Measurements from ENCODE around the gene GNB5. TPM values are rescaled to one million over a fixed set of nuclear protein-coding genes. Genes with fewer than 3 reads are reported as not detected.
"Not testable (repeated sequence)": the region's sequence is repeated elsewhere in the genome, so short reads cannot be mapped to it uniquely, and the experiment has no call there.

The GNB5 gene
- total RNA-seq, 1 experiment from 2014 or later = 22.8 TPM

DNA sequence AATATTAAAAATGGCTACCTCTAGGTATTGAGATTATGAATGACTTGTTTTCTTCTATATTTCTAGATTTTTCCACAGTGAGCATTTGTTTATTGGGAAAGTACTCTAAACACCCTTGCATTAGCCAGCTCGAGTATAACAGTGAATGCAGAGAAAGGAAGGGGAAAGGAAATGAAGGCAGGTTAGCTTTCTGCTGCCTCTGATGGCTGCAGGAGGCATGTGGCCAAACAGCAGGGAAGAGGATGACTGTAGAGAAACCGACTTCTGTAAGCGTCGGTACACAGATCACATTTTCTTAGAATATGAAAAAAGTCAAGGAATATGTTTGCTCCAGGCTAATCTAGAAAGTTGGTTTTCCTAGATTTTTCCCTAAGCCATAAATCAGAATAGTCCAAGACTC, 19.8 kb downstream of the GNB5 start:
- Histone ChIP-seq H3K36me3 (ENCODE audit: insufficient read depth, low read length, poor library complexity, severe bottlenecking) (no peaks in the 10 kb centered on the region), H3K27me3 (replicated peaks; ENCODE audit: insufficient read depth, low read depth, low read length, poor library complexity) (no peaks in the 10 kb centered on the region), H3K4me1 (ENCODE audit: insufficient read depth, low read length, poor library complexity, severe bottlenecking) (no peaks in the 10 kb centered on the region), H3K4me3 (ENCODE audit: low read depth, low read length, poor library complexity, severe bottlenecking) (no peak overlapping the region), H3K9me3 (ENCODE audit: low read depth, low read length, poor library complexity, severe bottlenecking) (no peaks in the 10 kb centered on the region), H3K27ac (ENCODE audit: low read depth, low read length, poor library complexity, severe bottlenecking) (no peak overlapping the region)
- BruUV-seq (replicated peaks) = no TSS peak
- no peak for DNase-seq (ENCODE audit: low spot score)
- ChIA-PET CTCF (no interaction called here), POLR2A (ENCODE audit: low non-redundant PET) (no interaction called here)
- intact Hi-C loops (cut with micrococcal nuclease; ENCODE audit: unreplicated experiment) = no loop called here
- no peak for TF ChIP-seq EZH2 (IDR thresholded peaks at IDR 0.05; ENCODE audit: borderline replicate concordance, low read depth, low read length, poor library complexity, severe bottlenecking)
- TF ChIP-seq, protein P1, sequence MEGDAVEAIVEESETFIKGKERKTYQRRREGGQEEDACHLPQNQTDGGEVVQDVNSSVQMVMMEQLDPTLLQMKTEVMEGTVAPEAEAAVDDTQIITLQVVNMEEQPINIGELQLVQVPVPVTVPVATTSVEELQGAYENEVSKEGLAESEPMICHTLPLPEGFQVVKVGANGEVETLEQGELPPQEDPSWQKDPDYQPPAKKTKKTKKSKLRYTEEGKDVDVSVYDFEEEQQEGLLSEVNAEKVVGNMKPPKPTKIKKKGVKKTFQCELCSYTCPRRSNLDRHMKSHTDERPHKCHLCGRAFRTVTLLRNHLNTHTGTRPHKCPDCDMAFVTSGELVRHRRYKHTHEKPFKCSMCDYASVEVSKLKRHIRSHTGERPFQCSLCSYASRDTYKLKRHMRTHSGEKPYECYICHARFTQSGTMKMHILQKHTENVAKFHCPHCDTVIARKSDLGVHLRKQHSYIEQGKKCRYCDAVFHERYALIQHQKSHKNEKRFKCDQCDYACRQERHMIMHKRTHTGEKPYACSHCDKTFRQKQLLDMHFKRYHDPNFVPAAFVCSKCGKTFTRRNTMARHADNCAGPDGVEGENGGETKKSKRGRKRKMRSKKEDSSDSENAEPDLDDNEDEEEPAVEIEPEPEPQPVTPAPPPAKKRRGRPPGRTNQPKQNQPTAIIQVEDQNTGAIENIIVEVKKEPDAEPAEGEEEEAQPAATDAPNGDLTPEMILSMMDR (conservative IDR thresholded peaks at IDR 0.05; ENCODE audit: low read depth, low read length) = no peak

DNA sequence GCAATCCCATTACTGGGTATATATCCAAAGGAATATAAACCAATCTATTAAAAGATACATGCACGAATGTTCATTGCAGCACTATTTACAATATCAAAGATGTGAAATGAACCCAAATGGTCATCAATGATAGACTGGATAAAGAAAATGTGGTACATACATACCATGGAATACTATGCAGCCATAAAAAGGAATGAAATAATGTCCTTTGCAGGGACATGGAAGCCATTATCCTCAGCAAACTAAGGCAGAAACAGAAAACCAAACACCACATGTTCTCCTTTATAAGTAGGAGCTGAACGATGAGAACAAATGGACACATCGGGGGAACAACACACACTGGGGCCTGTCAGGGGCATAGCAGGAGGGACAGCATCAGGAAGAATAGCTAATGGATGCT, 21.0 kb downstream of the GNB5 start:
- H3K9me3 ChIP-seq (ENCODE audit: low read depth, low read length, poor library complexity, severe bottlenecking); CTCF ChIA-PET; intact Hi-C loops (cut with micrococcal nuclease; ENCODE audit: unreplicated experiment); DNase-seq (ENCODE audit: low spot score); H3K4me3 ChIP-seq (ENCODE audit: low read depth, low read length, poor library complexity, severe bottlenecking); H3K27ac ChIP-seq (ENCODE audit: low read depth, low read length, poor library complexity, severe bottlenecking); H3K27me3 ChIP-seq (replicated peaks; ENCODE audit: insufficient read depth, low read depth, low read length, poor library complexity); H3K4me1 ChIP-seq (ENCODE audit: insufficient read depth, low read length, poor library complexity, severe bottlenecking); BruUV-seq (replicated peaks); H3K36me3 ChIP-seq (ENCODE audit: insufficient read depth, low read length, poor library complexity, severe bottlenecking); POLR2A ChIA-PET (ENCODE audit: low non-redundant PET): not testable (repeated sequence)

DNA sequence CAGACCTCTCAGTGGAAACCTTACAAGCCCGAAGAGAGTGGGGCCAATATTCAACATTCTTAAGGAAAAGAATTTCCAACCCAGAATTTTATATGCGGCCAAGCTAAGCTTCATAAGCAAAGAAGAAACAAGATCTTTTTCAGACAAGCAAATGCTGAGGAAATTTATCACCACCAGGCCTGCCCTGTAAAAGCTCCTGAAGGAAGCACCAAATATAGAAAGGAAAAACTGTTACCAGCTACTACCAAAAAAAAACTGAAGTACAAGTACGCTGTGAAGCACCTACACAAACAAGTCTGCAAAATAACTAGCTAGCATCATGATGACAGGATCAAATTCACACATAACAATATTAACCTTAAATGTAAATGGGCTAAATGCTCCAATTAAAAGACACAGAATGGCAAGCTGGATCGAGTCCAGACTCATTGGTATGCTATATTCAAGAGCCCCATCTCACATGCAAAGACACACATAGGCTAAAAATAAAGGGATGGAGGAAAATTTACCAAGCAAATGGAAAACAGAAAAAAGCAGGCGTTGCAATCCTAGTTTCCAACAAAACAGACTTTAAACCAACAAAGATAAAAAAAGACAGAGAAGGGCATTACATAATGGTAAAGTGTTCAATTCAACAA, 25.6 kb downstream of the GNB5 start:
- H3K4me1 ChIP-seq (ENCODE audit: insufficient read depth, low read length, poor library complexity, severe bottlenecking) = peaks cover 10% of the 10 kb centered on the region
- intact Hi-C loops (cut with micrococcal nuclease; ENCODE audit: unreplicated experiment); BruUV-seq (replicated peaks); H3K9me3 ChIP-seq (ENCODE audit: low read depth, low read length, poor library complexity, severe bottlenecking); DNase-seq (ENCODE audit: low spot score); H3K4me3 ChIP-seq (ENCODE audit: low read depth, low read length, poor library complexity, severe bottlenecking); H3K27ac ChIP-seq (ENCODE audit: low read depth, low read length, poor library complexity, severe bottlenecking); H3K36me3 ChIP-seq (ENCODE audit: insufficient read depth, low read length, poor library complexity, severe bottlenecking); H3K27me3 ChIP-seq (replicated peaks; ENCODE audit: insufficient read depth, low read depth, low read length, poor library complexity); CTCF ChIA-PET: not testable (repeated sequence)
- POLR2A ChIA-PET (ENCODE audit: low non-redundant PET) = interaction anchor here (0.6 kb wide), 1 partner anchor 173 kb away, joined by 3 read pairs; no protein-coding TSS in a partner anchor

GRCh38 chr15:52164631-52165265, 26.4 kb downstream of the GNB5 start:
- BruUV-seq (replicated peaks) = no TSS peak
- ChIA-PET CTCF (interaction anchor here (0.6 kb wide), 1 partner anchor 12 kb away, joined by 9 read pairs; no protein-coding TSS in a partner anchor), POLR2A (ENCODE audit: low non-redundant PET) (no interaction called here)
- TF ChIP-seq EZH2 (IDR thresholded peaks at IDR 0.05; ENCODE audit: borderline replicate concordance, low read depth, low read length, poor library complexity, severe bottlenecking) = no peak
- TF ChIP-seq, protein P1 (conservative IDR thresholded peaks at IDR 0.05; ENCODE audit: low read depth, low read length) = no peak
- intact Hi-C loops (cut with micrococcal nuclease; ENCODE audit: unreplicated experiment) = no loop called here
- no peaks in the 10 kb centered on the region for H3K9me3 ChIP-seq (ENCODE audit: low read depth, low read length, poor library complexity, severe bottlenecking)
- H3K27me3 ChIP-seq (replicated peaks; ENCODE audit: insufficient read depth, low read depth, low read length, poor library complexity) = no peaks in the 10 kb centered on the region
- H3K27ac ChIP-seq (ENCODE audit: low read depth, low read length, poor library complexity, severe bottlenecking) = no peak overlapping the region
- DNase-seq (ENCODE audit: low spot score) = no peak
- no peak overlapping the region for H3K4me3 ChIP-seq (ENCODE audit: low read depth, low read length, poor library complexity, severe bottlenecking)
- H3K36me3 ChIP-seq (ENCODE audit: insufficient read depth, low read length, poor library complexity, severe bottlenecking) = no peaks in the 10 kb centered on the region
- peaks cover 10% of the 10 kb centered on the region for H3K4me1 ChIP-seq (ENCODE audit: insufficient read depth, low read length, poor library complexity, severe bottlenecking)

Data from A673 (cell line).